ENCODE measurements around the gene RPP30. TPM values are rescaled to one million over a fixed set of nuclear protein-coding genes. Genes with fewer than 3 reads are reported as not detected.
"Not testable (repeated sequence)": the region's sequence is repeated elsewhere in the genome, so short reads cannot be mapped to it uniquely, and the experiment has no call there.

The RPP30 gene
- total RNA-seq, 1 donor from 2014 or later = 28.3 TPM

DNA sequence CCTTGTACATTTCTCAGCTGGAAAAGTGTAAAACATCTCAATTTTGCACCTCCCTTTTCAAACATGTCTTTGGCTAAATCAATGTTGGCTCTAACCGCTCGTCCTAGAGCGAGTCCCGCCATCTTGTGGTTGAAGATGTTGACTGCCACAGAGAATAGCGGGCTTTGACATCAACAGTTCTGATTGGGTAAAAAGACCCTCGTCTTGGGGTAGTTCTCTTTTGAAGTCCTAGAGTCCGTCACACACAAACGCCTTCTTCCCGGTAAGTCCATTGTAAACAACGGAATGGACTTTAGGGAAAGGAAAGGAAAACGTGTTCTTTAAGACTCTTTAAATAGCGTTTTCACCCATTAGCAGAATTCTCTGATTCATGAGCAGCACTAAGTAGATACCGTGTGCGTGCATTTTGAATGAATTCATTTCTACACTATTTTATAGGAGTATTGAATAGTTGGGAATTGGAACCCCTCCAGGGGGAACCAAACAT, 452 bp upstream of the RPP30 start:
- DNase-seq (ENCODE audit: low spot score) = no peak

DNA sequence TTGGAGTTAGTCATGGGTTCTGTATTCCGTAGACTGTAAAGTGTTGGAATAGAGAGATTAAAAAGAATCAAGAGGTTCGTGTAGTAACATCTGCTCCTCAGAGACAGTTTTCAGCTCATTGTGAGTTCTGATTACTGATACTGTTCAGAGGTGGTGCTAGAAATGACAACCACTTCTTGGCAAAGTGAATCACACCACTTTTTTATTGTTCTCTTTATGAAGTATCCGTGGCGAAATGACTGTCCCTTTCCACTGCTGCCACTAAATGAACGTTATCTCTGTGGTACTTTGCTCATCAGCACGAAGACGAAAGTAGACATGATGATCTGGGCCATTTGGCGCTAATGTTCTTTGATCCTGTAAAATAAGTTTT, 860 bp downstream of the RPP30 start:
- no peak for DNase-seq (ENCODE audit: low spot score)

DNA sequence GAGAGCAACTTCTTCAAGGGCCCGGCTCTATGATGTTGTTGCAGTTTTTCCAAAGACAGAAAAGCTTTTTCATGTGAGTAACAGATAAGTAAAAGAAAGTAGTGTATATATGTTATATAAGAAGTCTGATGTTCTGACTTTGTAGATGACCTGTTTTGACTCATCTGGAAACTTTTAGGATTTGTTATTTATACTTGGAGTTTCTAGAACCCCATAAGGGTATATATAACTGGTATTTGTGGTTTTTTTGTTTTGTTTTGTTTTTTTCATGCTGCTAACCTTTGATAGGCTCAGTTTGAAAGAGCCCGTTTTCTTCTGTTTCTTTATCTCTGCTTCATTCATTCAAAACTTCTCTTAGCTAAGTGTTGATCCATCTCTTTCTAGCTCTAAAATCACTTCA, 7.3 kb downstream of the RPP30 start:
- no peak for DNase-seq (ENCODE audit: low spot score)

DNA sequence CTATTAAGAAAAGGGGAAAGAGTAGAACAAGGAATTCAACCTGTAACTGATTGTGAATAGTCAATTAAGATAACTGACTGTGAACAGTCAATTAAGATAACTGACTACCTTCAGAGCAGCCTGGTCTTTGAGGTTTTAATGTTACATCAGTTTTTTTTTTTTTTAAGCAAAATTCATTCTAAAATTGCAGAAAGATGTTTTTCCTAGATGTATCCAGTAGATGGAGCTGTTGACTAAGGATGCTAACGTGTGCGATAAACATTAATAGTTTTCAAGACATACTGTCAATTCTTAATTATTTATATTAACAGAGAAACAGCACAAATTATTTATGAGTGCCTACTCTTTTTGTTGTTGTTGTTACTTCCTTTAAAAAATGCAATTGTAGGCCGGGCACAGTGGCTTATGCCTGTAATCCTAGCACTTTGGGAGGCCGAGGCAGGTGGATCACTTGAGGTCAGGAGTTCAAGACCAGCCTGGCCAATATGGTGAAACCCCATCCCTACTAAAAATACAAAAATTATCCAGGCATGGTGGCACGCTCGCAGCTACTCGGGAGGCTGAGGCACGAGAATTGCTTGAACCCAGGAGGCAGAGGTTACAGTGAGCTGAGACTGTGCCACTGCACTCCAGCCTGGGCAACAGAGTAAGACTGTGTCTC, 8.4 kb downstream of the RPP30 start:
- not testable (repeated sequence) for DNase-seq (ENCODE audit: low spot score)

DNA sequence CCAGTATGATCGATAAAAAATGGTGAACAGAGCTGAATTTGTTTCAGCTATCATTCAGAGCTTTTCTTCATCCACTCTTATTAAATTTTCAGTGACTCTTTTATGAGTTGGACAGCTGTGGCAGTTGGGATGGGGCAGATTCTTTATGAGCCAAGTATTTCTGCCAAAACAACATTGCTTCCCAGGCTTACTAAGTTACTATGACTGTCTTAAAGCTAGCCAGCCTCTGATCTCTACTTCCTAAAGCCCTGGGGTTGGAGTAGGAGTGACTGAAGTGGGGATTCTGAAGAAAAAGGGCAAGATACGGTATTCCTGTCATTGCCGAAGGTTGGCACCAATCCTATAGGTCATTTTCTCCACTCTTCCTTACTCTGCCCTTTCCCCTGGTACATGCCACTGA, 12.7 kb downstream of the RPP30 start:
- DNase-seq (ENCODE audit: low spot score) = no peak

DNA sequence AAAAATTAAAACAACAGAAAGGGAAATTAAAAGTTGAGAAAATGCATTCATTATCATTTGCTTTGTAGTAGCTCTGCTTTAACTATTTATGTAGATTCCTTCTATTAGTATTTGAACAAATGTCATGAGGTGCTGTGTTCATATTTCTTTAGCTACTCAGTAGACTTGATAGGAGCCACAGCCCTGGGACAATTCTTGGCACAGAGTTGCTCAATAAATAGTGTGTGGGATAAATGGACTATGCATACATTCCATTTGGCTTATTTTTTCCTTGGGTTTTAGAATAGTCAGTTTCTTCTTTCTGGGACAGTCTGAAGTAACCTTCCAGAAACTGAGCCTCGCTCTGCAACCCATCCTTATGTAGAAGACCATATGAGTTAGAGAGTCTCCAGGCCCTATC, 13.4 kb downstream of the RPP30 start:
- no peak for DNase-seq (ENCODE audit: low spot score)

DNA sequence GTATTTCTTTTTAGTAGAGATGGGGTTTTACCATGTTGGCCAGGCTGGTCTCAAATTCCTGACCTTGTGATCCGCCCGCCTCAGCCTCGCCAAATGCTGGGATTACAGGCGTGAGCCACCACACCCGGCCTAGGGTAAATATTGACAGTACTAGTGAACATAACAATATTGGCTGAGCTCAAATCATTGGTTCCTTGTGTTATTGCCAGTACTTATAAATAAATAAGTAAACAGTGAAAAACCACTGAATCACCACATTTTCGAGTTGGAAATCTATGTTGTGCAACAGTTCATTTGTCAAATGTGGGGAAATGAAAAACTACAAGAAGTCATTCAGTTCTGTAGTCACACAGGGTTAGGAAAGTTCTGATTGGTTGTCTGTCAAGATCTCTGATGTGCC, 15.8 kb downstream of the RPP30 start:
- DNase-seq (ENCODE audit: low spot score) = no peak

DNA sequence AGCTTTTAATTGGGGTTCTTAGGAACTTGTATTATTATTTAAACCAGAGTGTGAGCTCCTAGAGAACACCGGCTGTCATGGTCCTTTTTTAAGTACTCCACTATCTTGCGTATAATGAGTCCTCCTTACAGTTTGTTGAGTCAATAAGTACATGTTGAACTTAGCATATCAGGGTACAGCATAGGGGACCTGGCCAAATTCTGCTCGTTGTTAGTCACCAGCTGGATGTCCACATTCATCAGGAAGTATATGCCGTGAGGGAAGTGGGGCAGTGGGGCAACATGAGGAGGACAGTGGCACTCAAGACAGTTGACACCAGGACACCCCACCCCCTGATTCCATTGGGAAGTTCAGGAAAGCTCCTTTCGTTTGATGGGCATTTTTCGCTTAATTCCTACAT, 16.6 kb downstream of the RPP30 start:
- no peak for DNase-seq (ENCODE audit: low spot score)

DNA sequence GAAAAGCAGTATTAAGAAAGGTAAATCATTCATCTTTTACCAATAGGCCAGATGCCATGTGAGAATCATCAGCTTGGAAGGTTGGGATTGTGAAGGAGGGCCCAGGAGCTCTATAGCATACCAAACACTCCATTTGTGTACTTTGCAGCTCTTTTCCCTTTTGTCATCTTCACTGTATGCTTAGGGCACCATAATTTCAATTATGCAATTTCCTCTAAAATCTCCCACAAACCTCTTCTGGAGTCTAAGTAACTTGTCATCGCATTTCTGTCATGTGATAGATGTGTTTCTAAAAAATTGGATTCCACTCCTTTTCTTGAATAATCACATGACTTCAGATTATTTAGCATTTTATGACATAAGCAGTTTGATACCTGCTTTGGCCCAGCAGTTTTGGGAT, 17.9 kb downstream of the RPP30 start:
- no peak for DNase-seq (ENCODE audit: low spot score)

DNA sequence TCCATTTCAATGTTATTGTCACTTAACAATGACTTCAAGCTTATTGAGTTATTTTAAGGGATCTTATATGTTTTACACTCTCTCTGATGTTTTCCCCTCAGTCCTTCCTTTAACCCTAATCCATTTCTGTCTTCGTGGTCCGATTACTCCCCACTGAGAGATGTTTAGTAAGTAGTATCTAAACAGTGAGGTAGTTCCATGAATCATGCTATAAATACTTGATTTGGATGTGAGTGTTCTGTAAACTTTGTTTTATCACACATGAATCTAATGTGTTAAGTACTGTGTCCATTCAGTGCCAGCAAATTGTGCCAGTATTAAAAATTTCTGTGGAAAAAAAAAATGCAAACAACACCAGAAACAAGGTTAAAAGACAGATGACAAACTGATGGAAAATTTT, 18.6 kb downstream of the RPP30 start:
- DNase-seq (ENCODE audit: low spot score) = no peak

DNA sequence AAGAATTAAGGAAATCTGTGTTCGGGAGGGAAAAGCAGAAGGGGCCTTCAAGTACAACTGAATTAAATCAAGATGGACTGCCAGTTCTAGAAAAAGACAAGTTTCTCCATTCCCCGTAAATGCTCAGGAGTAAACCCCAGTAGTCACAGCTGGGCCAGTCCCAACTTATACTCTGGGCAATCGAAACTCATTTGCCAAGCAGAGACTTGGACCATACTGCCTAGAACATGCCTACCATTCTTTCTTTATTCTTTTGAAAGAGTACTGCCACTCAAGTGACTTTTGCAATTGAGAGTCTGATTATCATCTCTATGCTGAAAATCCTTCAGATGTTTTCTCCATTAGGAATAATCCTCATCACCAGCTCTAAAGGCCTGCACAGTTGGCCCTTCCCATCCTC, 21.4 kb downstream of the RPP30 start:
- no peak for DNase-seq (ENCODE audit: low spot score)

DNA sequence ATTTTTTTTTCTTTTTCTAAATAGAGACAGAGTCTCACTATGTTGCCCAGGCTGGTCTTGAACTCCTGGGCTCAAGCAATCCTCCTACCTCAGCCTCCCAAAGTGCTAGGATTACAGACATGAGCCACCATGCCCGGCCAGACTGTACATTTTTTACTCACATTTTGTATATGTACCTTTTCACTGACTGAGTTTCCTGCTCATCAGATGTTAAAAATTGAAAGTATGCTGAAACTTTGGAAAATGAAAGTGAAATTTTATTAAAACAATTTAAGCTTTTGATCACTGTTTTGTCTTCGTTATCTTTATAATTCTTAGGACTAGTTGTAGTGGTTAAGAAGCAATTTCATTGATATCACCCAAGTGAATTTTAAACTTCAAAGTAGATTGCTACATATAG, 25.1 kb downstream of the RPP30 start:
- DNase-seq (ENCODE audit: low spot score) = not testable (repeated sequence)

DNA sequence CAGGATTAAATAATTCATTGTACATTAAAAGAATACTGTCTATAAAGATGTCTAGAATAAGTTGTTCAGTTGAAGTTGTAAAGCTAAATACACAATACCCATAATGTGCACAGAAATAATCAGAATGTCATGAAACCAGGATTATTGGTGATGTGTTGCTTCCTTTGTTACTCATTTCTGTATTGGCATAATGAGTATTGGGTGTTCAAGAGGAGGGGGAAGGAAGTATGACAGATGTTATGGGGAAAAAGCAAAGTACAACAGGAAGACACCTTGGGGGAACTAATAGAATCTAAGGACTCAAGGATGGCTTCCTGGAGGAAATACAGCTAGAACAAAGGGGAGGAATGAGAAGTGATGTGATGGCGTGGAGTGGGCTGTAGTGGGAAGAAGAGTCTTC, 34.2 kb downstream of the RPP30 start:
- no peak for DNase-seq (ENCODE audit: low spot score)

DNA sequence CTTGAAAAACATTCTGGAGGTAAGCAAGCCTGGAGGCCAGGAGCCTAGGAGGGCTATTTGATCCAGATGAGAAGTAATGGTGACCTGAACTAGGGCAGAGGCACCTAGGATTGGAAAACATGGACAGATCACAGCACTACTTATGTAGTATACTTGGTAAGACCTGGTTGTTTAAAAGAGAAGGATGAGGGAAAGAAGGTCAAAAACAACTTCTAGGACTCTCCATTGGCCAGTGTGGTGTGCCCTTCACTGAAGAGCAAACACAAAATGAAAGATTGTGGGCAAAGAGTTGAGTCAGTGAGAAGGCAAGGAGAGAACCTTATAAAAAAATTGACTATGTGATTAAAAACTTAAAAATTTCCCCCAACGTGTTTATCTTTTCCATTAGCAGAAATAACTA, 34.8 kb downstream of the RPP30 start:
- DNase-seq (ENCODE audit: low spot score) = no peak

DNA sequence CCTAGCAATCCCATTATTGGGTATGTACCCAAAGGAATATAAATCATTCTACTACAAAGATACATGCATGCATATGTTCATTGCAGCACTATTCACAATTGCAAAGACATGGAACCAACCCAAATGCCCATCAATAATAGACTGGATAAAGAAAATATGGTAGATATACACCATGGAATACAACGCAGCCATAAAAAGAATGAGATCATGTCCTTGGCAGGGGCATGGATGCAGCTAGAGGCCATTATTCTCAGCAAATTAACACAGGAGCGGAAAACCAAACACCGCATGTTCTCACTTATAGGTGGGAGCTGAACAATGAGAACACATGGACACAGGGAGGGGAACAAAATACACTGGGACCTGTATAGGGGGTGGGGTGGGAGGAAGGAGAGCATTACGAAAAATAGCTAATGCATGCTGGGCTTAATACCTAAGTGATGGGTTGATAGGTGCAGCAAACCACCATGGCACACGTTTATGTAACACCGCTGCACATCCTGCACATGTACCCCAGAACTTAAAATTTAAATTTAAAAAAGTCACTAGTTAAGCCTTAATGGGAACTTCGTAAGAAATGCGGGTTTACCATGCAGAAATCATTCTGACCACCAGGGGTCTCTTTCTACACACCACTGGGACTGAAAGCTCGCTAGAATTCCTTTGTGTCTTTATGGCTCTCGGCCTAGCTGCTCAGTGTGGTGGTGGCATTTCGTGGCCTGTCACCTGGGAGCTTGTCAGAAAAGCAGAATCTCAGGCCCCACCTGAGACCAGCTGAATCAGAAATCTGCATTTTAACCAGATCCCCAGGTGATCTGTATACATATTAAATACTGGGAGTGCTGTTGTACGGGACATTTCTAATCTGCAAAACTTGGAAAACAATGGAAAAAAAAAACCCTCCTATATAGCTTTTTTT, 39.6 kb downstream of the RPP30 start:
- no peak for DNase-seq (ENCODE audit: low spot score)

DNA sequence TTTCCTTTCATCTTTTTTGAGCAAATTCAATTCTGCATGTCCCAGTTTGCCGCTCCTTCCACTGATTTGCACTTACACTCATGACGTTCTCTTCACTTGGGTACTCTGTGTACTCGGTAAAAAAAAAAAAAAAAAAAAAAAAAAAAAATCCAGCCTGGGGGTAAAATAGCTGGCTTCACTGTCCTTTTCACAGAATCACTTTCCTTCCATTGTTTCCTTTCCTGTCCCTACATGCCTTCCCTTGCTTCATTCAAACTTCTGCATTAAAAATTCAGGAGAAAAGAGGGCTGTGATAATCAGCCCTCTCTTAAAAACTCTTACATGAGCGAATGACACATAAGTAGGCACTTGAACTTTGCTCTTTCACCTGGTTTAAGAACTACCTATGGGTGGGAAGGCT, 40.4 kb downstream of the RPP30 start:
- DNase-seq (ENCODE audit: low spot score) = no peak

DNA sequence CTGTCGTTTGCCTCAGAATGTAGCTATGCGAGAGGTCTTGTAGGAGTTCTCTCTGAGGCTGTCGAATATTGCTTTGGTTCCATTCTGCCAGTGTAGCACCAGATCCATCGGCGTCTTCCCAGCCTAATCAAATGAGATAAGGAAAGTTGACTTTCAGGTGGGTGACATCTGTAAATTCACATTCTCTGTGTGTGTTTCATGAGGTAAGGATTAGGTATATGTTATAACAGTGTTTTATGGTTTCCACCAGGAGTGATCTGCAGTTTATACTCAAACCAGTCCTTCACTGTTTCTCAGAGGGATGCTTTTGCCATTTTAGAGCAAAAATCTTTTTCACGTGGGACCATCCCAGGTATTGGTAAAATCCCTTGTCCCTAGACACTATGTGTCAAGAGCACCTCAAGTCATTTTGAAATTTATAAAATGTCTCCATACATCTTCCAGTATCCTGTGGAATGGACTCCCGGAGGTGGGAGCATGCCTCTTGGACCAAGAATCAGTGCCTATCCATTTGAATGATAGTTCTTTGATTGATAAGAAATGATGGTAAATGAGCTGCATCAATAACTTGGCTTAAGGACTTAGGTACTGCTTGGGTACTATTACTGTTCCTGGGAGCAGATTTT, 41.2 kb downstream of the RPP30 start:
- no peak for DNase-seq (ENCODE audit: low spot score)

DNA sequence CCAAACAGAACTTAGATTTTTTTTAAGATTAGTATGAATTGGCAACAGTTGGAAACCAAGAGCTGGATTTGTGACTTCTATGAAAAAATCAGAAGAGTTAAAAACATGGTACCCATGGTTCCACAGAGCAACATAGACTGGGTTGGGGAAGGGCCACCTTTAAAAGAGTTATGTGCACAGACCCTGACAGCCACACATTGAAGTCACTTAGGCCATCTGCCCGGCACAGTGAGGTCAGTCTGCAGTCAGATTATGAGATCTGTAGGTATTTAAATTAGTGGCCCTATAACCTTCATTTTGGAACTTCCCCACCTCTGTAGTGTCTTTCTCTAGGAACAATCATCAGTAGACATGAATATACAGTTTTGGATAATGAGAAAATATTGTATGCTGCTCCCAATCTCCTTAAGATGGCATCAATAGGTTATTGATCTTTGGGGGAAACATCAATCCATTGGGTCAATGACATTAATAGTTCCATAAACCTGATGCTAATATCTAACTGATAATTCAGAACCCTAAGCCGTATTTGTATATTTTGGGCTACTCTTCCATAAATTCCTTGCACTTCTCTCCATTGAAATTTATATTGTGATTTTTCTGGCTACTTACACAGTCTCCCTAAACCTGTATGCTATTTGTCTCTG, 42.1 kb downstream of the RPP30 start:
- DNase-seq (ENCODE audit: low spot score) = no peak

DNA sequence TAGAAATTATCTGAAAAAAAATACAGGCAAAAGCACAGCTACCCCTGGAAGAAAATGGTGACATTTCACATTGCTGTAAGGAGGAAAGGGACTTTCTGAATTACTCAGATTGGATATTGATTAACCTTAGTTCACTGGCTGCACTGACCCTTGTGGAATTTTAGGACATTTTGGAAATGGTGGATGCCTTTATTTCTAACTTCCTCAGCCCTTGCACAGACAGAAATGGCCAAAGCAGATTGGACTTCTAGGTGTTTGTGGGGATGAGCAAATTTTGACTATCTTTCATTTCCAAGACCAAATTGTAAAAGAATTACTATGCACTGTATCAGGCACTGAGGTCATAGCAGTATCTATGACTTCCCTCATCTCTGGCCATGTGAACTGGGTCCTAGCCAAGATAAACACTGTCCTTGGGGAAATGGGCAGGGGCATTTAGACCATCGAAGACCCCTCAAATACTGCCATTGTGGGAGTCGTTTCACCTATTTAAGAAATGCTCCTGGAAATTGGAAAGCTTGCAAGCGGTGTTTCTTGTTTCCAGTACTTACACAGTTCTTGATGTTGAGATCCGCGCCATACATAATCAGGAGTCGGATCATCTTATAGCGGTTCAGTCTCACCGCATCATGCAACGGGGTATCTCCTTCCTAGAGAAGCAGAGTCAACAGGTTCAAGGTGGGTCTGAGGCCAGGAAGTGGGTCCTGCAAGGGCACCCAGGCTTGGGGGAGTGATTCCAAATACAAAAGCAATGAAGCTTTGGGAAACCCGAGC, 43.4 kb downstream of the RPP30 start:
- DNase-seq (ENCODE audit: low spot score) = no peak

DNA sequence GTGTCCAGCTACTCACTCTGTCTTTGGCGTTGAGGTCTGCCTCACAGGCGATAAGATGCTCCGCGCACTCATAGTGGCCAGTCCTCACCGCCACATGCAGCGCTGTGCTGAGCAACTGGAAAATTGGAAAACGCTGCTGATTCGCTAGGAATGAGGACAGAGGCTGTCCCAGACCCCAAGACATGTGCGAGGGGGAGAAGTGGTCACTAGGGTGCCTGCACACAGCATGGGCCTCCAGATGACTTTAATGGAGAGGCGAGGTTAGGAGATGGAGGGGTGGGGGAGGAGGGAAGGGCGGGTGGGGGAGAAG, 43.9 kb downstream of the RPP30 start:
- no peak for DNase-seq (ENCODE audit: low spot score)

Measured in mesenteric fat pad (tissue), 1 donor.